ENCODE results near the gene RBM24.
"Not testable (repeated sequence)": the region's sequence is repeated elsewhere in the genome, so short reads cannot be mapped to it uniquely, and the experiment has no call there.

RBM24 gene

GRCh38 chr6:17299222-17299621, 18.1 kb downstream of the RBM24 start:
- H3K27ac ChIP-seq, result no peak overlapping the region
- TF ChIP-seq ZFX (IDR thresholded peaks at IDR 0.05), result no peak
- TF ChIP-seq, protein P1, sequence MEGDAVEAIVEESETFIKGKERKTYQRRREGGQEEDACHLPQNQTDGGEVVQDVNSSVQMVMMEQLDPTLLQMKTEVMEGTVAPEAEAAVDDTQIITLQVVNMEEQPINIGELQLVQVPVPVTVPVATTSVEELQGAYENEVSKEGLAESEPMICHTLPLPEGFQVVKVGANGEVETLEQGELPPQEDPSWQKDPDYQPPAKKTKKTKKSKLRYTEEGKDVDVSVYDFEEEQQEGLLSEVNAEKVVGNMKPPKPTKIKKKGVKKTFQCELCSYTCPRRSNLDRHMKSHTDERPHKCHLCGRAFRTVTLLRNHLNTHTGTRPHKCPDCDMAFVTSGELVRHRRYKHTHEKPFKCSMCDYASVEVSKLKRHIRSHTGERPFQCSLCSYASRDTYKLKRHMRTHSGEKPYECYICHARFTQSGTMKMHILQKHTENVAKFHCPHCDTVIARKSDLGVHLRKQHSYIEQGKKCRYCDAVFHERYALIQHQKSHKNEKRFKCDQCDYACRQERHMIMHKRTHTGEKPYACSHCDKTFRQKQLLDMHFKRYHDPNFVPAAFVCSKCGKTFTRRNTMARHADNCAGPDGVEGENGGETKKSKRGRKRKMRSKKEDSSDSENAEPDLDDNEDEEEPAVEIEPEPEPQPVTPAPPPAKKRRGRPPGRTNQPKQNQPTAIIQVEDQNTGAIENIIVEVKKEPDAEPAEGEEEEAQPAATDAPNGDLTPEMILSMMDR (conservative IDR thresholded peaks at IDR 0.05), result no peak

- H3K27ac ChIP-seq, result no peak overlapping the region
- no peak for TF ChIP-seq ZFX (IDR thresholded peaks at IDR 0.05)
- TF ChIP-seq, protein P1 (conservative IDR thresholded peaks at IDR 0.05), result no peak
Observed at GRCh38 chr6:17299750-17300149, 18.6 kb downstream of the RBM24 start.

- no peak overlapping the region for H3K27ac ChIP-seq
- no peak for TF ChIP-seq ZFX (IDR thresholded peaks at IDR 0.05)
- TF ChIP-seq, protein P1 (conservative IDR thresholded peaks at IDR 0.05), result no peak
Observed at GRCh38 chr6:17300637-17301036, 19.5 kb downstream of the RBM24 start.

GRCh38 chr6:17303444-17303843, 22.3 kb downstream of the RBM24 start:
- no peak overlapping the region for H3K27ac ChIP-seq
- TF ChIP-seq, protein P1 (conservative IDR thresholded peaks at IDR 0.05), result no peak
- TF ChIP-seq ZFX (IDR thresholded peaks at IDR 0.05), result no peak

DNA sequence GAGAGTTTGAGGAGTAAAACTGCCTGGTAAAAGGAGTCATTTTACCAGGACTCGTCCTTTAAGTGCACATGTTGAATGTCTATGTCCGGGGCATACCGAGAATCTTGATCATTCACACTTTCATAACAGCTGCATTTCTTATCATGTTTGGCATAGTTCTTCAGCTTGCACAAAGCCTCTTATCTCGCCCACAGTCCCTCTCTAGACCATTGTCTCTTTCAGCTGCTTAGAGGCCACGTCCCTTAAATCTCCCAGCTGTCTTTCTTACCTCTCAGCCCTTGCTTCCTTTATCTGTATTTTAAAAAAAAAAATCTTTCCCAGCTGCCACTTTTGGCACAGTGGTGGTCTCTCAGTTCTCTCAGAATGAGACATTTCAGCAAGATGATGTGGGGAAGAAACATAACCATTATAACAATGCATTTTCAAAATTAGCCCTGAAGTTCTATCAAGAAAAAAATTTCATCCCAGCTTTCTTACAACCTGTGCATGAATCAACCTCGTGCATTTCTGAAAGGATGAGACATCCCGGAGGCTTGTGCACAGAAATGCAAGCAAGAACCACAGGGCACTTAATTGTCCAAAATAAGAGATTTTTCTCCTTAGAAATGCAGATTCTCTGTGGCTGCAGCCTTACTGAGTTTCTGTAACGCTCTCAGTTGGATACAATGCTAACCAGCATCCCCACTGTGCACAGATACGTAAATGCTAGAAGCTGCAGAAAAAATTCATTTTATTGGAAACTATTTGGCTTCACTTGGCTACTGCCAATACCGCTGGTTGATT, 24.2 kb downstream of the RBM24 start:
- TF ChIP-seq, protein P1 (conservative IDR thresholded peaks at IDR 0.05), result no peak
- no peak for TF ChIP-seq ZFX (IDR thresholded peaks at IDR 0.05)
- H3K27ac ChIP-seq, result no peak overlapping the region

DNA sequence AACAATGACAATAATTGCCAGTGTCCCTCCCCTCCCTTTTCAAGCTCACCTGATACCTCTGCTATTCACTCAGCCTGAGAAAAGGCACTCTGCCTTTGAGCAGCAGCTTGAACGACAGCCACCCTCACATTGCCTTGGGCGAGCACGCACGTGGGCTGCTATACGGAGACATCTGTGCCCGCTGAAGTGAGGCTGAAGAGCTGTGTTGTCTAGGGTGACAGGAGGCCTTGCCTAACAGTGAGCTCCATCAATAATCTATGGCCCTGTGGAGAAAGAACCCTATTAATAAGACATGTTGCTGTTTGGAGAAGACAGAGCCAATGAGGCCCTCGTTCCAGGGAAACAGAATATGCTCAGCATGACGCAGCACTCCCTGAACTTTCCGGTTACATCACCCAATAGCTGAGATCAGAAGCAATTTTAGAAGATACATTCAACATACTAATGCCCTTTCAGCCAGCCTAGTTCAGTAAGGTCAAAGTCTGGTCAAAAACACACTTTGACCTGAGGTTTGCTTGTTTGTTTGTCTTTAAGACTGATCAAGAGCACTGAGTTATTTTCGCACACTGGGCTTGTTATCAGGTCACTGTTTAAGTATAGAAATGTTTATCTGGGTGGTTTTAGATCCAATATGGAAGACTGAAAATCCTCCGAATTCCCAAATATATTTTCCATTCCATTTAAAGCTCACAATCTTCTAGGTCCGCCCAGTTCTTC, 30.6 kb downstream of the RBM24 start:
- H3K27ac ChIP-seq, result no peak overlapping the region
- TF ChIP-seq, protein P1 (conservative IDR thresholded peaks at IDR 0.05), result no peak
- TF ChIP-seq ZFX (IDR thresholded peaks at IDR 0.05), result no peak

DNA sequence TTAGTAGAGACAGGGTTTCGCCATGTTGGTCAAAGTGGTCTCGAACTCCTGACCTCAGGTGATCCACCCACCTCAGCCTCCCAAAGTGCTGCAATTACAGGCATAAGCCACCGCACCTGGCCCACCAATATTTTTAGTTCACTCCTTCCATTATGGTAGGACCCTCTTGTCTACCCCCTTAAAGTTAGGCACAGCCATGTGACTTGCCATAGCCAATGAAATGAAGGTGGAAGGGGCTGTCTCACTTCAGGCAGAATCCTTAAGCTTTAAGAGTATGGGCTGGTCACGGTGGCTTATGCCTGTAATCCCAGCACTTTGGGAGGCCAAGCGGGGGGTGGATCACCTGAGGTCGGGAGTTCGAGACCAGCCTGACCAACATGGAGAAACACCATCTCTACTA, 32.1 kb downstream of the RBM24 start:
- H3K27ac ChIP-seq, result not testable (repeated sequence)
